GM12878 (cell line): ENCODE results near the gene CCDC47. TPM values are rescaled to one million over a fixed set of nuclear protein-coding genes. Genes with fewer than 3 reads are reported as not detected.

Source experiments
- ATF7 ChIP-seq: fragments of 450-650 bp; IDR thresholded peaks from 2 replicates; pipeline ENCODE4 v1.6.1; 2016; ENCODE audit warnings: low read depth, mild to moderate bottlenecking
- BCL11A ChIP-seq: IDR thresholded peaks from 2 replicates; pipeline ENCODE4 v1.6.1; 2011; ENCODE audit warnings: low read depth, low read length
- CBFB ChIP-seq: IDR thresholded peaks from 2 replicates; pipeline ENCODE4 v1.6.1; 2016; ENCODE audit warnings: antibody characterized with exemption, low read depth
- CHD4 ChIP-seq: fragments of 200-600 bp; sonication (generic); IDR thresholded peaks from 2 replicates; pipeline ENCODE4 v1.6.1; 2016; ENCODE audit warnings: mild to moderate bottlenecking
- E4F1 ChIP-seq: fragments of 450-650 bp; IDR thresholded peaks from 2 replicates; pipeline ENCODE4 v1.6.1; 2018; ENCODE audit warnings: borderline replicate concordance, mild to moderate bottlenecking; ENCODE audit not compliant: partially characterized antibody
- EED ChIP-seq: sonication (generic); IDR thresholded peaks from 2 replicates; pipeline ENCODE4 v1.6.1; 2016; ENCODE audit warnings: antibody characterized with exemption, low read depth
- ESRRA ChIP-seq: IDR thresholded peaks from 2 replicates; pipeline ENCODE4 v1.6.1; 2012; ENCODE audit warnings: mild to moderate bottlenecking, low read length, improper control_type of control experiment
- GABPA ChIP-seq: IDR thresholded peaks from 2 replicates; pipeline ENCODE4 v1.6.1; 2014; ENCODE audit warnings: antibody characterized with exemption, low read depth, mild to moderate bottlenecking, inconsistent platforms
- HDAC6 ChIP-seq: fragments of 200-600 bp; sonication (generic); IDR thresholded peaks from one replicate; pipeline ENCODE4 v1.8.0; 2017; ENCODE audit warnings: antibody characterized with exemption; ENCODE audit not compliant: unreplicated experiment
- KLF5 ChIP-seq: fragments of 450-650 bp; IDR thresholded peaks from 2 replicates; pipeline ENCODE4 v1.6.1; 2014; ENCODE audit warnings: mild to moderate bottlenecking; ENCODE audit not compliant: partially characterized antibody
- LARP7 ChIP-seq: fragments of 450-650 bp; IDR thresholded peaks from 2 replicates; pipeline ENCODE4 v1.6.1; 2017; ENCODE audit warnings: mild to moderate bottlenecking
- MAX ChIP-seq: IDR thresholded peaks from 2 replicates; pipeline ENCODE4 v1.6.1; 2012; ENCODE audit warnings: low read depth, low read length, improper control_type of control experiment
- NFYB ChIP-seq: IDR thresholded peaks from 2 replicates; pipeline ENCODE4 v1.6.1; 2011; ENCODE audit warnings: low read depth, mild to moderate bottlenecking, low read length, improper control_type of control experiment, moderate library complexity; ENCODE audit not compliant: insufficient read depth
- NKRF ChIP-seq: fragments of 450-650 bp; conservative IDR thresholded peaks from 2 replicates; pipeline ENCODE4 v1.6.1; 2017; ENCODE audit warnings: mild to moderate bottlenecking, moderate library complexity
- PAX5 ChIP-seq: IDR thresholded peaks from 2 replicates; pipeline ENCODE4 v1.6.1; 2011; ENCODE audit warnings: low read depth, low read length, borderline replicate concordance
- POLR2AphosphoS2 ChIP-seq: IDR thresholded peaks from 2 replicates; pipeline ENCODE4 v1.6.1; 2011; ENCODE audit warnings: low read depth, mild to moderate bottlenecking, low read length, improper control_type of control experiment, moderate library complexity
- POLR2AphosphoS5 ChIP-seq: IDR thresholded peaks from 2 replicates; pipeline ENCODE4 v1.6.1; 2011; ENCODE audit warnings: mild to moderate bottlenecking, low read length, inconsistent platforms
- RCOR1 ChIP-seq: conservative IDR thresholded peaks from 2 replicates; pipeline ENCODE4 v1.6.1; 2012; ENCODE audit warnings: low read depth, low read length, improper control_type of control experiment
- RELA ChIP-seq: fragments of 450-650 bp; IDR thresholded peaks from 2 replicates; pipeline ENCODE4 v1.8.0; 2014; ENCODE audit warnings: borderline replicate concordance; ENCODE audit not compliant: partially characterized antibody
- SPI1 ChIP-seq: IDR thresholded peaks from 2 replicates; pipeline ENCODE4 v1.6.1; 2011; ENCODE audit warnings: low read depth, mild to moderate bottlenecking, low read length, moderate library complexity, borderline replicate concordance; ENCODE audit not compliant: insufficient read depth
- STAT3 ChIP-seq: IDR thresholded peaks from 2 replicates; pipeline ENCODE4 v1.6.1; 2011; ENCODE audit warnings: low read depth, low read length, improper control_type of control experiment
- TAF1 ChIP-seq: IDR thresholded peaks from 2 replicates; pipeline ENCODE4 v1.6.1; 2011; ENCODE audit warnings: mild to moderate bottlenecking, low read depth, low read length, borderline replicate concordance
- TCF12 ChIP-seq: IDR thresholded peaks from 2 replicates; pipeline ENCODE4 v1.6.1; 2011; ENCODE audit warnings: low read depth, mild to moderate bottlenecking, low read length
- TCF7 ChIP-seq: IDR thresholded peaks from 2 replicates; pipeline ENCODE4 v1.6.1; 2014; ENCODE audit warnings: antibody characterized with exemption, borderline replicate concordance
- YY1 ChIP-seq: IDR thresholded peaks from 2 replicates; pipeline ENCODE4 v1.6.1; 2011; ENCODE audit warnings: low read depth, mild to moderate bottlenecking, low read length
- polyA plus RNA-seq, 11 experiments: library from polyadenylated mRNA; depleted of rRNA in 4 of 11; unstranded in 6 of 11; stranded (reverse) in 5 of 11; fragments of >200 nt; fragmentation: Nextera tagmentation in 4 of 11; fragmentation: Illumina TruSeq in 1 of 11; extraction: Ambion mirVana in 4 of 11; extraction: Trizol in 1 of 11; gene quantifications; 1 replicate in 1 of 11; 2 replicates in 10 of 11; pipeline versions ENCODE4 v1.2.1 to v1.2.3, GENCODE V29; 2011 to 2016; ENCODE audit warnings: inconsistent platforms in 2 of 11, missing spikeins in 2 of 11, low read depth in 1 of 11
- total RNA-seq, 4 experiments: library from RNA; depleted of rRNA in 3 of 4; stranded (reverse); fragments of >200 nt in 3 of 4; fragmentation: Illumina TruSeq in 1 of 4; extraction: Trizol in 1 of 4; gene quantifications; 2 replicates each; pipeline versions ENCODE4 v1.2.1 to v1.2.3, GENCODE V29; 2013 to 2021

Gene CCDC47
- total and polyA plus RNA-seq, 10 of the 15 experiments (the other 5 are each of a cell fraction or from before 2014, with no cell fraction given), result 13.6 to 81.4 (median 58.9) TPM

GRCh38 chr17:63741408-63742173 is 31.8 kb downstream of the CCDC47 start, which contains the start of gene STRADA (continued):
- TF ChIP-seq RELA (peak; percentile 88), POLR2AphosphoS2 (peak; percentile 76; the same call in 1 of the 2 replicates), RCOR1 (0 out of 2 replicates have a peak, but pooled peaks have one; percentile 13), KLF5 (no peak), NFYB (0 out of 2 replicates have a peak, but pooled peaks have one; percentile 11), EED (peak; percentile 85), BCL11A (peak; percentile 64; the same call in 1 of the 2 replicates), MAX (no peak), POLR2AphosphoS5 (peak; percentile 88), TCF7 (no peak), CHD4 (no peak), HDAC6 (no peak), PAX5 (peak; percentile 69), TCF12 (peak; percentile 89), E4F1 (peak; percentile 64), SPI1 (peak; percentile 95), ATF7 (peak; percentile 32; the same call in 1 of the 2 replicates), ESRRA (no peak), YY1 (peak; percentile 58; the same call in 1 of the 2 replicates), LARP7 (peak; percentile 91), NKRF (peak; percentile 82), TAF1 (peak; percentile 69; the same call in 1 of the 2 replicates), GABPA (peak; percentile 44; the same call in 1 of the 2 replicates), STAT3 (no peak), CBFB (peak; percentile 48)
